GM23248 (cell line): ENCODE data around the gene MANBA. TPM values are rescaled to one million over a fixed set of nuclear protein-coding genes. Genes with fewer than 3 reads are reported as not detected.

Experiments
- DNase-seq: peaks from one replicate; pipeline ENCODE4 v3.0.0-alpha.2; 2015
- H2AFZ ChIP-seq: fragments of 200-600 bp; sonication (generic); 2 replicates; pipeline ENCODE4 v1.6.1; 2016; ENCODE audit warnings: antibody characterized with exemption
- H3F3A ChIP-seq: fragments of 200-600 bp; sonication (generic); 2 replicates; pipeline ENCODE4 v1.6.1; 2016; ENCODE audit warnings: mild to moderate bottlenecking, antibody characterized with exemption, mixed run types; ENCODE audit not compliant: insufficient read depth
- H3K27ac ChIP-seq: fragments of 200-600 bp; sonication (generic); 2 replicates; pipeline ENCODE4 v1.5.1; 2016; ENCODE audit warnings: mild to moderate bottlenecking
- H3K27me3 ChIP-seq: fragments of 200-600 bp; sonication (generic); replicated peaks from 2 replicates; pipeline ENCODE4 v1.6.1; 2016; ENCODE audit warnings: mild to moderate bottlenecking; ENCODE audit not compliant: insufficient read depth
- H3K36me3 ChIP-seq: fragments of 200-600 bp; sonication (generic); 2 replicates; pipeline ENCODE4 v1.6.1; 2016; ENCODE audit warnings: low read depth, mild to moderate bottlenecking
- H3K4me1 ChIP-seq: fragments of 200-600 bp; sonication (generic); 2 replicates; pipeline ENCODE4 v1.6.1; 2016; ENCODE audit warnings: mild to moderate bottlenecking; ENCODE audit not compliant: insufficient read depth
- H3K4me2 ChIP-seq: fragments of 200-600 bp; sonication (generic); one replicate; pipeline ENCODE4 v1.6.1; 2016; ENCODE audit warnings: mild to moderate bottlenecking; ENCODE audit not compliant: unreplicated experiment
- H3K4me3 ChIP-seq: fragments of 200-600 bp; sonication (generic); 2 replicates; pipeline ENCODE4 v1.5.1; 2016; ENCODE audit warnings: mild to moderate bottlenecking
- H3K79me2 ChIP-seq: fragments of 200-600 bp; sonication (generic); 2 replicates; pipeline ENCODE4 v1.6.1; 2016; ENCODE audit warnings: mild to moderate bottlenecking; ENCODE audit not compliant: insufficient read depth
- H3K9ac ChIP-seq: fragments of 200-600 bp; sonication (generic); 2 replicates; pipeline ENCODE4 v1.6.1; 2016; ENCODE audit warnings: mild to moderate bottlenecking
- H3K9me2 ChIP-seq: fragments of 200-600 bp; sonication (generic); 2 replicates; pipeline ENCODE4 v1.6.1; 2016; ENCODE audit warnings: mixed run types, mild to moderate bottlenecking, moderate library complexity; ENCODE audit not compliant: insufficient read depth
- H3K9me3 ChIP-seq: fragments of 200-600 bp; sonication (generic); one replicate; pipeline ENCODE4 v1.6.1; 2017; ENCODE audit warnings: low read depth
- H4K20me1 ChIP-seq: fragments of 200-600 bp; sonication (generic); 2 replicates; pipeline ENCODE4 v1.6.0; 2016; ENCODE audit not compliant: insufficient read depth
- EZH2 ChIP-seq: fragments of 200-600 bp; sonication (generic); IDR thresholded peaks from 2 replicates; pipeline ENCODE4 v1.6.1; 2018; ENCODE audit warnings: antibody characterized with exemption, mild to moderate bottlenecking; ENCODE audit not compliant: insufficient read depth, poor library complexity, severe bottlenecking
- EZH2phosphoT487 ChIP-seq: fragments of 200-600 bp; sonication (generic); IDR thresholded peaks from 2 replicates; pipeline ENCODE4 v1.6.1; 2018; ENCODE audit warnings: antibody characterized with exemption, moderate library complexity, mild to moderate bottlenecking, low read depth; ENCODE audit not compliant: insufficient read depth
- WGBS, 2 experiments: methylation state at CpG; one replicate each; pipeline ENCODE4 v1.1.6; 2015 to 2017; ENCODE audit warnings: low lambda C conversion rate in 2 of 2, low coverage in 1 of 2; ENCODE audit errors: missing lambda C conversion rate in 2 of 2; 5-methylcytosine and 5-hydroxymethylcytosine counted together
- in situ Hi-C: fragments of 300-500 bp; cut with MboI; formaldehyde crosslinking; loops from 2 replicates; pipeline ENCODE4 v1.15.0; 2020
- polyA plus RNA-seq: library from polyadenylated mRNA; unstranded; fragments of >200 nt; fragmentation: Nextera tagmentation; extraction: Ambion mirVana; gene quantifications from 2 replicates; pipeline ENCODE4 v1.2.1, GENCODE V29; 2016
- total RNA-seq: library from RNA; depleted of rRNA; stranded (reverse); fragments of >200 nt; shearing (Covaris generic); gene quantifications from 2 replicates; pipeline ENCODE4 v1.2.3, GENCODE V29; 2014

Gene MANBA
- total and polyA plus RNA-seq, 2 experiments from 2014 or later = 16.6 to 20.5 TPM

DNA sequence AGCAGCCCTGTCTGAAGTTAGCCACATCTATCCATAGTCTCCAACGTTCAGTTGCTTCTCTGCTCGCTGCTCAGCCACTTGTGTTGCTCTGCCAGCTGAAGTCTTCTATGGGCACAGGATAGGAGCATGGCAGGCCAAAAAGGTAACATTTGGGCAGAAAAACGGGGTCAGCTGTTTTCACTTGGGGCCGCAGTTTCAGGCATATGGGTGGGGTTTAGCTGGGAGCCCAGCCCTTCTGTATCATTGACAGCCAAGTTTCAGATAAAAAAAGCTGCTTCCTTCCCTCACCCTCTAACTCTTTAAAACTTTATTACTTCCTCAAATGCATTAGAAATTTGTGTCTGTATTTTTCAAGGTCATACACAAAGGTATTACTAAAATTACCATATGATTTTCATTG, 18.4 kb upstream of the MANBA start:
- WGBS, 2 experiments = 57 to 70% methylated on average over 4 of the region's 4 CpGs
- H3K4me3 ChIP-seq = no peak overlapping the region

DNA sequence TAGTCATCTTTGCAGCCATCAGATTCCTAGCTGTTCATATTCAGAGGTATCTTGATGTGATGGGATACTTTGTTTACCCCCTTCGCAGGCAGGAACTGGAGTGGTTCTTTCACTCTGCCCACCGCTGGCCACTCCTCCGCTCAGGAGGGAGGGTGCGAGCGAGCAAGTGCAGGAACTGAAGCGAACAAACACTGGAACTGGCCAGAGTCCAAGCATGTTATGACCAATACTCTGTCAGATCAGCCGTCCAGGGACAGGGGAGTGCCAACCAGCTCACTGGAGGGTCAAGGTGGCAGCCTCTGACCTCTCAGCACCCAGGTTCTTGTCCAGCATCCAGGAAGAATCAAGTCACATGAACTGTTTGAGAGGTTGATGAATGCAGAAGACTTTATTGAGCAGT, 18.0 kb upstream of the MANBA start:
- Histone ChIP-seq H3K4me3 (no peak overlapping the region), H3K27me3 (no peaks in the 10 kb centered on the region), H3K9ac (no peak overlapping the region), H4K20me1 (no peaks in the 10 kb centered on the region), H3K36me3 (no peaks in the 10 kb centered on the region), H3K9me3 (no peaks in the 10 kb centered on the region), H3K9me2 (no peaks in the 10 kb centered on the region), H3K4me1 (0 out of 2 replicates have a peak, but pooled peaks cover 9% of the 10 kb centered on the region), H3K4me2 (no peak overlapping the region), H2AFZ (no peak overlapping the region), H3K27ac (no peak overlapping the region), H3F3A (peaks cover 11% of the 10 kb centered on the region), H3K79me2 (no peaks in the 10 kb centered on the region)
- TF ChIP-seq EZH2phosphoT487 = no peak
- no peak for TF ChIP-seq EZH2
- in situ Hi-C loops = no loop called here
- DNase-seq = no peak
- 67 to 73% methylated on average over 7 of the region's 7 CpGs for WGBS, 2 experiments

More for the DNA sequence above, 18.4 kb upstream of the MANBA start:
- no peak for TF ChIP-seq EZH2
- no peak for TF ChIP-seq EZH2phosphoT487
- Histone ChIP-seq H3F3A (peaks cover 12% of the 10 kb centered on the region), H3K79me2 (no peaks in the 10 kb centered on the region), H3K9me2 (no peaks in the 10 kb centered on the region), H2AFZ (no peak overlapping the region), H3K27me3 (no peaks in the 10 kb centered on the region), H3K9ac (no peak overlapping the region), H3K9me3 (no peaks in the 10 kb centered on the region), H3K4me1 (0 out of 2 replicates have a peak, but pooled peaks cover 9% of the 10 kb centered on the region), H3K4me2 (no peak overlapping the region), H3K36me3 (no peaks in the 10 kb centered on the region), H4K20me1 (no peaks in the 10 kb centered on the region), H3K27ac (no peak overlapping the region)
- DNase-seq = no peak
- in situ Hi-C loops = no loop called here

DNA sequence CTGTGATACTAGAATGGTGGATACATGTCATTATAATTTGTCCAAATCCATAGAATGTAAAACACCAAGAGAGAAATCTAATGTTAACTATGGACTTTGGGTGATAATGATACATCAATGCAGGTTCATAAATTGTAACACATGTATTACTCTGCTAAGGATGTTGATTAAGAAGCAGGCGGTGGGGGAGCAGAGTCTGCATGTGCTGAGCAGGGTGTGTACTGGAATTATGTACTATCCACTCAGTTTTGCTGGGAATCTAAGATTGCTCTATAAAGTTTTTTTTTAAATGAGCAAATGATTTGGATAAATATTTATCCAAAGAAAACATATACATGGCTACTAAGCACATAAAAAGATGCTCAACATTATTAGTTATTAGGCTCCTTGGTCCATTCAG, 15.0 kb upstream of the MANBA start:
- no peak for DNase-seq
- TF ChIP-seq EZH2 (no peak), EZH2phosphoT487 (no peak)
- Histone ChIP-seq H3K4me2 (no peak overlapping the region), H4K20me1 (no peaks in the 10 kb centered on the region), H3K9ac (no peak overlapping the region), H3K4me1 (no peaks in the 10 kb centered on the region), H3K9me2 (no peaks in the 10 kb centered on the region), H3K9me3 (no peaks in the 10 kb centered on the region), H3K27ac (no peak overlapping the region), H3K79me2 (no peaks in the 10 kb centered on the region), H3F3A (no peaks in the 10 kb centered on the region), H2AFZ (no peak overlapping the region), H3K4me3 (no peak overlapping the region), H3K27me3 (no peaks in the 10 kb centered on the region), H3K36me3 (no peaks in the 10 kb centered on the region)
- in situ Hi-C loops = no loop called here
- 91 to 94% methylated on average over 1 of the region's 1 CpG for whole genome bisulfite sequencing, 2 experiments

DNA sequence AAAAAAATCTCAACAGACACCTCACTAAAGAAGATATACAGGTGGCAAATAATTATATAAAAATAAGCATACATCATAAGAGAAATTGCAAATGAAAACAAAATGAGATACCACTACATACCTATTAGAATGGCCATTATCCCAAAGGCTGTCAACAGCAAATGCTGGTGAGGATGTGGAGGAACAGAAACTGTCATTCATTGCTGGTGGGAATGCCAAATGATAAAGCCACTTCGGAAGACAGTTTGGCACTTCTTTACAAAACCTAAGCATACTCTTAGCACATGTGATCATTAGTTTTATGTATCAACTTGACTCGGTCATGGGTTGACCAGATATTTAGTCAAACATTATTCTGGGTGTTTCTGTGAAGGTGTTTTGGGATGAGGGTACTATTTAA, 13.5 kb upstream of the MANBA start:
- 54 to 67% methylated on average over 2 of the region's 2 CpGs for WGBS, 2 experiments
- H3K27ac ChIP-seq = no peak overlapping the region

GRCh38 chr4:102772738-102773340, 12.1 kb upstream of the MANBA start:
- Histone ChIP-seq H3F3A (no peaks in the 10 kb centered on the region), H3K9me2 (no peaks in the 10 kb centered on the region), H3K4me2 (no peak overlapping the region), H2AFZ (no peak overlapping the region), H3K27me3 (no peaks in the 10 kb centered on the region), H3K27ac (no peak overlapping the region), H3K4me1 (no peaks in the 10 kb centered on the region), H3K9me3 (no peaks in the 10 kb centered on the region), H4K20me1 (no peaks in the 10 kb centered on the region), H3K4me3 (no peak overlapping the region), H3K79me2 (no peaks in the 10 kb centered on the region), H3K36me3 (no peaks in the 10 kb centered on the region), H3K9ac (no peak overlapping the region)
- in situ Hi-C loops = no loop called here
- TF ChIP-seq EZH2 (no peak), EZH2phosphoT487 (no peak)
- no peak for DNase-seq
- 83 to 90% methylated on average over 4 of the region's 4 CpGs for WGBS, 2 experiments

More for the DNA sequence above, 13.5 kb upstream of the MANBA start:
- Histone ChIP-seq H3K4me3 (no peak overlapping the region), H3F3A (no peaks in the 10 kb centered on the region), H3K9me3 (no peaks in the 10 kb centered on the region), H3K9me2 (no peaks in the 10 kb centered on the region), H3K36me3 (no peaks in the 10 kb centered on the region), H3K27me3 (no peaks in the 10 kb centered on the region), H2AFZ (no peak overlapping the region), H3K9ac (no peak overlapping the region), H3K4me1 (no peaks in the 10 kb centered on the region), H3K4me2 (no peak overlapping the region), H3K79me2 (no peaks in the 10 kb centered on the region), H4K20me1 (no peaks in the 10 kb centered on the region)
- no peak for DNase-seq
- TF ChIP-seq EZH2phosphoT487 (no peak), EZH2 (no peak)
- in situ Hi-C loops = no loop called here
